ENCODE data around the gene MAGI3. TPM values are rescaled to one million over a fixed set of nuclear protein-coding genes. Genes with fewer than 3 reads are reported as not detected.

The MAGI3 gene
- total and polyA plus RNA-seq, 2 of the 13 experiments (the other 11 are each of a cell fraction or from before 2014, with no cell fraction given): 4.0 to 11.8 TPM

GRCh38 chr1:113389359-113389952, 859 bp upstream of the MAGI3 start (continued):
- TF ChIP-seq HBP1 (CRISPR knock-in tag; IDR thresholded peaks at IDR 0.05; ENCODE audit: low read depth): no peak
- 0 out of 2 replicates have a peak, but pooled peaks have one; percentile 35 for TF ChIP-seq ZBTB7A (CRISPR knock-in tag; IDR thresholded peaks at IDR 0.05)
- peak; percentile 59; the same call in 1 of the 2 replicates for TF ChIP-seq ZMYM3 (CRISPR knock-in tag; IDR thresholded peaks at IDR 0.05)
- TF ChIP-seq ZNF446 (CRISPR knock-in tag; IDR thresholded peaks at IDR 0.05): no peak
- no peak for TF ChIP-seq NR3C1 (CRISPR knock-in tag; IDR thresholded peaks at IDR 0.05)
- TF ChIP-seq THAP11 (CRISPR knock-in tag; IDR thresholded peaks at IDR 0.05): no peak
- TF ChIP-seq GPN1 (CRISPR knock-in tag; IDR thresholded peaks at IDR 0.05; ENCODE audit: borderline replicate concordance): no peak
- no peak for TF ChIP-seq KLF12 (CRISPR knock-in tag; IDR thresholded peaks at IDR 0.05; ENCODE audit: borderline replicate concordance)
- no peak for TF ChIP-seq LCORL (IDR thresholded peaks at IDR 0.05)
- TF ChIP-seq LCORL (CRISPR knock-in tag; IDR thresholded peaks at IDR 0.05): peak; percentile 38; the same call in 1 of the 2 replicates
- no peak for TF ChIP-seq ZNF510 (CRISPR knock-in tag; IDR thresholded peaks at IDR 0.05; ENCODE audit: low read depth)
- TF ChIP-seq ZNF275 (CRISPR knock-in tag; IDR thresholded peaks at IDR 0.05; ENCODE audit: borderline replicate concordance): no peak
- no peak for TF ChIP-seq ZNF792 (CRISPR knock-in tag; IDR thresholded peaks at IDR 0.05)
- no peak; the same call in 1 of the 2 replicates for TF ChIP-seq ZNF768 (CRISPR knock-in tag; IDR thresholded peaks at IDR 0.05)
- no peak for TF ChIP-seq NR0B2 (CRISPR knock-in tag; IDR thresholded peaks at IDR 0.05)
- no peak for TF ChIP-seq ZNF609 (CRISPR knock-in tag; IDR thresholded peaks at IDR 0.05; ENCODE audit: borderline replicate concordance)
- TF ChIP-seq ZIK1 (CRISPR knock-in tag; IDR thresholded peaks at IDR 0.05; ENCODE audit: borderline replicate concordance, low read depth): no peak
- 0 out of 2 replicates have a peak, but pooled peaks have one; percentile 3 for TF ChIP-seq ZNF33B (CRISPR knock-in tag; IDR thresholded peaks at IDR 0.05)
- TF ChIP-seq REST (IDR thresholded peaks at IDR 0.05; ENCODE audit: borderline replicate concordance in 1 of 2, low read depth in 1 of 2, low read length in 2 of 2): no peak
